GM19452 (cell line): ENCODE data around the gene ZBED6.
"Not testable (repeated sequence)": the region's sequence is repeated elsewhere in the genome, so short reads cannot be mapped to it uniquely, and the experiment has no call there.

Experiments used
- ATAC-seq: cut with Tn5 transposase; IDR thresholded peaks from one replicate; pipeline ENCODE4 v1.9.1; 2021; ENCODE audit not compliant: unreplicated experiment

Gene ZBED6

GRCh38 chr1:203795441-203796235 lies at the start of gene ZBED6, which contains the start of gene ZC3H11A:
TSS of gene ZBED6 (plus strand) at chr1:203795623. CDS start at chr1:203797523, 1,900 bp downstream.
TSS of gene ZC3H11A (plus strand) at chr1:203795623. CDS start at chr1:203817071, 21,448 bp downstream.
- peak; percentile 95 for ATAC-seq

- no peak for ATAC-seq
These were observed 49.1 kb upstream of the ZBED6 start for GRCh38 chr1:203746281-203746680.

GRCh38 chr1:203751051-203751450 lies 44.4 kb upstream of the ZBED6 start:
- ATAC-seq = no peak

GRCh38 chr1:203751618-203752361 lies 43.6 kb upstream of the ZBED6 start:
- ATAC-seq = not testable (repeated sequence)

GRCh38 chr1:203754455-203754864 lies 41.0 kb upstream of the ZBED6 start:
- peak; percentile 76 for ATAC-seq

- no peak for ATAC-seq
These were observed 39.4 kb upstream of the ZBED6 start for GRCh38 chr1:203756036-203756435.

GRCh38 chr1:203758749-203759148 lies 36.7 kb upstream of the ZBED6 start:
- ATAC-seq = not testable (repeated sequence)

GRCh38 chr1:203760506-203760905 lies 34.9 kb upstream of the ZBED6 start:
- ATAC-seq = no peak

GRCh38 chr1:203761958-203762357 lies 33.5 kb upstream of the ZBED6 start:
- ATAC-seq = not testable (repeated sequence)

GRCh38 chr1:203763505-203763904 lies 31.9 kb upstream of the ZBED6 start:
- no peak for ATAC-seq

GRCh38 chr1:203764105-203765028 lies 31.1 kb upstream of the ZBED6 start:
- no peak for ATAC-seq

GRCh38 chr1:203765029-203765837 lies 30.2 kb upstream of the ZBED6 start, which contains the start of gene LAX1:
TSS of gene LAX1 (plus strand) at chr1:203765183. CDS start at chr1:203765566, 383 bp downstream.
- ATAC-seq = peak; percentile 91

GRCh38 chr1:203768256-203768655 lies 27.2 kb upstream of the ZBED6 start:
- ATAC-seq = no peak

- ATAC-seq = no peak
These were observed 25.7 kb upstream of the ZBED6 start for GRCh38 chr1:203769505-203770343.

- no peak for ATAC-seq
These were observed 23.5 kb upstream of the ZBED6 start for GRCh38 chr1:203771901-203772301.

- no peak for ATAC-seq
These were observed 22.6 kb upstream of the ZBED6 start for GRCh38 chr1:203772836-203773235.

- ATAC-seq = no peak
These were observed 18.8 kb upstream of the ZBED6 start for GRCh38 chr1:203776636-203777035.

GRCh38 chr1:203777596-203777995 lies 17.8 kb upstream of the ZBED6 start:
- ATAC-seq = no peak

- no peak for ATAC-seq
These were observed 17.3 kb upstream of the ZBED6 start for GRCh38 chr1:203778146-203778545.
